GM12878 (cell line): Measurements from ENCODE around the gene MFN2. TPM values are rescaled to one million over a fixed set of nuclear protein-coding genes. Genes with fewer than 3 reads are reported as not detected.

ENCODE experiments used
- ATAC-seq: fragments of 200-7000 bp; cut with Tn5 transposase; 3 replicates; pipeline ENCODE4 v1.9.1; 2020; ENCODE audit warnings: mild to moderate bottlenecking, moderate library complexity
- BruUV-seq: library from RNA; stranded (reverse); fragments of 400-500 nt; replicated peaks from 2 replicates; lab custom pipeline; 2021; lab: Mats Ljungman, UMichigan
- CTCF ChIA-PET: fragments of 300-600 bp; sonication (Branson Sonifier 250); formaldehyde crosslinking; extraction: SDS; loops from one replicate; lab custom pipeline; 2021; ENCODE audit warnings: inconsistent platforms; lab: Yijun Ruan, JAX
- POLR2A ChIA-PET: fragments of 350-600 bp; formaldehyde crosslinking; extraction: SDS; loops from one replicate; lab custom pipeline; 2021; ENCODE audit warnings: inconsistent platforms; lab: Charles Lee
- RAD21 ChIA-PET: fragments of 300-600 bp; sonication (Branson Sonifier 250); formaldehyde crosslinking; loops from one replicate; lab custom pipeline; 2023; ENCODE audit warnings: antibody characterized with exemption; ENCODE audit not compliant: unreplicated experiment; lab: Charles Lee
- SMC1A ChIA-PET: fragments of 300-600 bp; sonication (Branson Sonifier 250); formaldehyde crosslinking; loops from one replicate; lab custom pipeline; 2023; ENCODE audit not compliant: unreplicated experiment, uncharacterized antibody; lab: Charles Lee
- DNase-seq: peaks from one replicate; pipeline ENCODE4 v3.0.0-alpha.2; 2011; ENCODE audit warnings: low read depth, low spot score
- FAIRE-seq: peaks from 3 replicates; lab custom pipeline; 2011; peaks lifted over from hg19 to GRCh38; lab: Jason Lieb, UNC
- H2AFZ ChIP-seq: 2 replicates; pipeline ENCODE4 v1.6.0; 2011; ENCODE audit warnings: low read depth, low read length, control low read depth; ENCODE audit not compliant: control insufficient read depth
- H3K27ac ChIP-seq: 2 replicates; pipeline ENCODE4 v1.5.1; 2011; ENCODE audit warnings: control low read depth; ENCODE audit not compliant: control insufficient read depth, insufficient read depth
- H3K27me3 ChIP-seq, 2 experiments: replicated peaks in 1 of 2; 2 replicates each; pipeline versions ENCODE4 v1.6.0 to v1.6.1; 2011; ENCODE audit warnings: low read length in 1 of 2; ENCODE audit not compliant: control insufficient read depth in 2 of 2, insufficient read depth in 2 of 2
- H3K36me3 ChIP-seq, 2 experiments: 2 replicates each; pipeline ENCODE4 v1.5.1; 2011; ENCODE audit warnings: low read length in 1 of 2; ENCODE audit not compliant: control insufficient read depth in 2 of 2, insufficient read depth in 2 of 2
- H3K4me1 ChIP-seq: 2 replicates; pipeline ENCODE4 v1.6.1; 2011; ENCODE audit warnings: mild to moderate bottlenecking, low read length, moderate library complexity, mixed read lengths; ENCODE audit not compliant: control insufficient read depth, insufficient read depth
- H3K4me2 ChIP-seq: 2 replicates; pipeline ENCODE4 v1.6.0; 2011; ENCODE audit warnings: control low read depth; ENCODE audit not compliant: control insufficient read depth, insufficient read depth
- H3K4me3 ChIP-seq: fragments of 200-600 bp; sonication (generic); 2 replicates; pipeline ENCODE4 v1.5.1; 2016
- H3K79me2 ChIP-seq: 2 replicates; pipeline ENCODE4 v1.6.0; 2011; ENCODE audit warnings: low read length; ENCODE audit not compliant: control insufficient read depth, insufficient read depth
- H3K9ac ChIP-seq: 2 replicates; pipeline ENCODE4 v1.8.0; 2011; ENCODE audit warnings: low read length, control low read depth, mixed read lengths; ENCODE audit not compliant: control insufficient read depth, insufficient read depth
- H3K9me3 ChIP-seq: replicated peaks from 3 replicates; pipeline ENCODE4 v1.5.1; 2011; ENCODE audit warnings: mild to moderate bottlenecking, low read length; ENCODE audit not compliant: control insufficient read depth, insufficient read depth
- H4K20me1 ChIP-seq: 2 replicates; pipeline ENCODE4 v1.6.0; 2011; ENCODE audit not compliant: control insufficient read depth, insufficient read depth
- CBX5 ChIP-seq: sonication (generic); IDR thresholded peaks from 2 replicates; pipeline ENCODE4 v1.6.1; 2016; ENCODE audit warnings: low read depth, moderate library complexity, mild to moderate bottlenecking, inconsistent platforms
- CEBPZ ChIP-seq: fragments of 150-350 bp; IDR thresholded peaks from 2 replicates; pipeline ENCODE4 v1.6.1; 2016; ENCODE audit warnings: low read depth, low read length
- USF1 ChIP-seq: IDR thresholded peaks from 2 replicates; pipeline ENCODE4 v1.6.1; 2011; ENCODE audit warnings: borderline replicate concordance, low read depth, mild to moderate bottlenecking, moderate library complexity, mixed read lengths, low read length; ENCODE audit not compliant: insufficient read depth; ENCODE audit errors: extremely low read length
- WGBS: methylation state at CpG from one replicate; pipeline ENCODE4 v1.1.6; 2016; ENCODE audit warnings: low lambda C conversion rate; ENCODE audit not compliant: insufficient replicate concordance, insufficient coverage; ENCODE audit errors: missing lambda C conversion rate; 5-methylcytosine and 5-hydroxymethylcytosine counted together
- in situ Hi-C: fragments of 300-500 bp; cut with MboI; formaldehyde crosslinking; loops from 9 replicates; pipeline ENCODE4 v1.14.3; 2018; ENCODE audit warnings: mixed read lengths
- intact Hi-C: fragments of 100-400 bp; cut with micrococcal nuclease; formaldehyde crosslinking; loops from one replicate; pipeline ENCODE4 v1.14.2; 2022; ENCODE audit not compliant: unreplicated experiment
- polyA plus RNA-seq, 11 experiments: library from polyadenylated mRNA; depleted of rRNA in 4 of 11; unstranded in 6 of 11; stranded (reverse) in 5 of 11; fragments of >200 nt; fragmentation: Nextera tagmentation in 4 of 11; fragmentation: Illumina TruSeq in 1 of 11; extraction: Ambion mirVana in 4 of 11; extraction: Trizol in 1 of 11; gene quantifications; 1 replicate in 1 of 11; 2 replicates in 10 of 11; pipeline versions ENCODE4 v1.2.1 to v1.2.3, GENCODE V29; 2011 to 2016; ENCODE audit warnings: inconsistent platforms in 2 of 11, missing spikeins in 2 of 11, low read depth in 1 of 11
- total RNA-seq, 4 experiments: library from RNA; depleted of rRNA in 3 of 4; stranded (reverse); fragments of >200 nt in 3 of 4; fragmentation: Illumina TruSeq in 1 of 4; extraction: Trizol in 1 of 4; gene quantifications; 2 replicates each; pipeline versions ENCODE4 v1.2.1 to v1.2.3, GENCODE V29; 2013 to 2021

Gene MFN2
- total and polyA plus RNA-seq, 10 of the 15 experiments (the other 5 are each of a cell fraction or from before 2014, with no cell fraction given) = 5.3 to 64.4 (median 48.1) TPM

- TF ChIP-seq CEBPZ = no peak
- TF ChIP-seq, all 136 proteins: peak for 1
Measured at GRCh38 chr1:12028957-12029511, 48.8 kb downstream of the MFN2 start (continued).

GRCh38 chr1:12029720-12030339, 49.6 kb downstream of the MFN2 start:
- Histone ChIP-seq H2AFZ (no peak overlapping the region), H3K27ac (no peak overlapping the region), H3K36me3 (peaks cover 13 to 23% of the 10 kb centered on the region in 2 experiments)
- RAD21 ChIA-PET = interaction anchor here (1.4 to 3.4 kb wide), 2 partner anchors 11 to 49 kb away, joined by 4 to 13 read pairs; partner anchors contain the start of gene MIIP
- intact Hi-C loops = no loop called here
- TF ChIP-seq CBX5 (no peak), USF1 (peak; percentile 17)
- TF ChIP-seq, all 136 proteins: peak for 1
- in situ Hi-C loops = no loop called here
- H3K4me3 ChIP-seq = no peak overlapping the region
- ChIA-PET CTCF (interaction anchor here (1.1 to 3.8 kb wide), 5 partner anchors 9 to 121 kb away, joined by 4 to 37 read pairs (median 10); partner anchors contain the start of gene MIIP), SMC1A (interaction anchor here (0.8 to 2.5 kb wide), 3 partner anchors 9 to 11 kb away, joined by 5 to 7 read pairs (median 5); partner anchors contain the start of gene MIIP), POLR2A (interaction anchor here (0.6 to 1.4 kb wide), 2 partner anchors 9 to 120 kb away, joined by 3 to 5 read pairs; no protein-coding TSS in a partner anchor)
- ATAC-seq (peak; percentile 62), DNase-seq (no peak), FAIRE-seq (no peak)
- no peaks in the 10 kb centered on the region; the same call in 1 of the 2 replicates for H4K20me1 ChIP-seq
- 63% methylated on average over 30 of the region's 32 CpGs for WGBS
- no peak overlapping the region for H3K9ac ChIP-seq
- H3K79me2 ChIP-seq = no peaks in the 10 kb centered on the region
- H3K27me3 ChIP-seq = no peaks in the 10 kb centered on the region
- no TSS peak for BruUV-seq
- no peaks in the 10 kb centered on the region for H3K9me3 ChIP-seq
- H3K4me2 ChIP-seq = no peak overlapping the region
- no peaks in the 10 kb centered on the region for H3K4me1 ChIP-seq
